HepG2 (cell line): ENCODE results near the gene PTH1R. TPM values are rescaled to one million over a fixed set of nuclear protein-coding genes. Genes with fewer than 3 reads are reported as not detected.
A peak's percentile ranks its signal among the peaks of the same experiment; 100 is the strongest.

Experiments
- ATAC-seq: fragments of 200-7000 bp; cut with Tn5 transposase; 3 replicates; pipeline ENCODE4 v1.9.1; 2020; ENCODE audit warnings: mild to moderate bottlenecking, moderate library complexity
- BruUV-seq: library from RNA; stranded (reverse); fragments of 400-500 nt; replicated peaks from 2 replicates; lab custom pipeline; 2021; lab: Mats Ljungman, UMichigan
- CTCF ChIA-PET: fragments of 300-600 bp; formaldehyde crosslinking; extraction: SDS; loops from one replicate; lab custom pipeline; 2021; ENCODE audit warnings: low total read pairs, inconsistent platforms, low intra/inter-chr PET ratio; lab: Yijun Ruan, JAX
- POLR2A ChIA-PET: fragments of 350-600 bp; sonication (Branson Sonifier 250); formaldehyde crosslinking; loops from one replicate; lab custom pipeline; 2020; ENCODE audit warnings: antibody characterized with exemption, inconsistent platforms; lab: Yijun Ruan, JAX
- DNase-seq: peaks from one replicate; pipeline ENCODE4 v3.0.0-alpha.2; 2015; ENCODE audit warnings: low spot score
- FAIRE-seq: peaks from 3 replicates; lab custom pipeline; 2011; peaks lifted over from hg19 to GRCh38; lab: Jason Lieb, UNC
- H2AFZ ChIP-seq: one replicate; pipeline ENCODE4 v1.6.1; 2011; ENCODE audit warnings: low read length, inconsistent platforms
- H3K27ac ChIP-seq: fragments of 300-600 bp; 3 replicates; pipeline ENCODE4 v1.8.0; 2011; ENCODE audit warnings: mixed run types, mild to moderate bottlenecking, mixed read lengths, low read length, inconsistent platforms; ENCODE audit not compliant: insufficient read depth; ENCODE audit errors: extremely low read length
- H3K27me3 ChIP-seq, 2 experiments: fragments of 200-600 bp in 1 of 2; 2 replicates in 1 of 2; 3 replicates in 1 of 2; pipeline versions ENCODE4 v1.6.0 to v1.8.0; 2011; ENCODE audit warnings: low read length in 2 of 2, mild to moderate bottlenecking in 2 of 2, moderate library complexity in 2 of 2, inconsistent platforms in 1 of 2; ENCODE audit not compliant: insufficient read depth in 2 of 2, control insufficient read depth in 1 of 2
- H3K36me3 ChIP-seq, 2 experiments: fragments of 200-600 bp in 1 of 2; replicated peaks in 1 of 2; 2 replicates in 1 of 2; 3 replicates in 1 of 2; pipeline versions ENCODE4 v1.5.1 to v1.8.0; 2011; ENCODE audit warnings: low read length in 2 of 2, inconsistent platforms in 1 of 2; ENCODE audit not compliant: insufficient read depth in 2 of 2, control insufficient read depth in 1 of 2
- H3K4me1 ChIP-seq: 2 replicates; pipeline ENCODE4 v1.5.1; 2012; ENCODE audit warnings: low read length, inconsistent platforms; ENCODE audit not compliant: insufficient read depth
- H3K4me2 ChIP-seq: 2 replicates; pipeline ENCODE4 v1.6.0; 2011; ENCODE audit warnings: low read depth, low read length, inconsistent platforms
- H3K4me3 ChIP-seq, 3 experiments: fragments of 200-600 bp in 1 of 3; sonication (generic), shearing (Covaris generic) in 1 of 3; replicated peaks in 1 of 3; 2 replicates each; pipeline ENCODE4 v1.5.1; 2011 to 2016; ENCODE audit warnings: low read length in 3 of 3, inconsistent platforms in 2 of 3, low read depth in 2 of 3, mild to moderate bottlenecking in 2 of 3, control low read depth in 1 of 3, mixed read lengths in 1 of 3; ENCODE audit not compliant: insufficient read depth in 1 of 3
- H3K79me2 ChIP-seq: one replicate; pipeline ENCODE4 v1.6.1; 2011; ENCODE audit warnings: low read length, inconsistent platforms; ENCODE audit not compliant: insufficient read depth
- H3K9ac ChIP-seq: 2 replicates; pipeline ENCODE4 v1.6.0; 2011; ENCODE audit warnings: mild to moderate bottlenecking, low read depth, low read length, inconsistent platforms; ENCODE audit not compliant: insufficient read depth
- H3K9me3 ChIP-seq: 2 replicates; pipeline ENCODE4 v1.5.1; 2012; ENCODE audit warnings: mild to moderate bottlenecking, low read length
- H4K20me1 ChIP-seq: 2 replicates; pipeline ENCODE4 v1.6.0; 2011; ENCODE audit warnings: inconsistent platforms, mild to moderate bottlenecking, low read length, moderate library complexity; ENCODE audit not compliant: insufficient read depth
- ATF2 ChIP-seq: sonication (generic); formaldehyde crosslinking; IDR thresholded peaks from 2 replicates; pipeline ENCODE4 v1.4.0; 2020; ENCODE audit warnings: missing genetic modification reagents
- BCLAF1 ChIP-seq: fragments of 450-650 bp; IDR thresholded peaks from 2 replicates; pipeline ENCODE4 v1.6.1; 2017; ENCODE audit warnings: mild to moderate bottlenecking
- E2F1 ChIP-seq: sonication (generic); formaldehyde crosslinking; IDR thresholded peaks from 2 replicates; pipeline ENCODE4 v1.5.0; 2020; ENCODE audit warnings: missing genetic modification reagents
- HNRNPH1 ChIP-seq: fragments of 200-400 bp; formaldehyde crosslinking; optimal IDR thresholded peaks from 2 replicates; pipeline ENCODE3; 2017; ENCODE audit warnings: mild to moderate bottlenecking, low read depth, low read length
- PRPF4 ChIP-seq: fragments of 200-400 bp; formaldehyde crosslinking; IDR thresholded peaks from 2 replicates; pipeline ENCODE4 v1.6.1; 2016; ENCODE audit warnings: low read length, low read depth; ENCODE audit not compliant: poor library complexity, severe bottlenecking
- SP5 ChIP-seq: IDR thresholded peaks from 2 replicates; pipeline ENCODE4 v1.6.1; 2016; ENCODE audit warnings: low read depth, borderline replicate concordance
- STAG1 ChIP-seq: sonication (generic); formaldehyde crosslinking; IDR thresholded peaks from 2 replicates; pipeline ENCODE4 v1.4.0; 2020; ENCODE audit warnings: missing genetic modification reagents
- ZGPAT ChIP-seq: IDR thresholded peaks from 2 replicates; pipeline ENCODE4 v1.6.1; 2016; ENCODE audit warnings: mild to moderate bottlenecking
- ZNF276 ChIP-seq: sonication (generic); formaldehyde crosslinking; IDR thresholded peaks from 2 replicates; pipeline ENCODE4 v1.4.0; 2020; ENCODE audit warnings: mild to moderate bottlenecking, low read depth, missing genetic modification reagents
- ZNF713 ChIP-seq: sonication (generic); formaldehyde crosslinking; IDR thresholded peaks from 2 replicates; pipeline ENCODE4 v1.4.0; 2020; ENCODE audit warnings: mild to moderate bottlenecking, missing genetic modification reagents
- ZNF740 ChIP-seq: sonication (generic); formaldehyde crosslinking; IDR thresholded peaks from 2 replicates; pipeline ENCODE4 v1.4.0; 2020; ENCODE audit warnings: missing genetic modification reagents
- ZSCAN9 ChIP-seq: IDR thresholded peaks from 2 replicates; pipeline ENCODE4 v1.6.1; 2016; ENCODE audit warnings: borderline replicate concordance
- WGBS: methylation state at CpG from one replicate; pipeline ENCODE4 v1.1.6; 2017; ENCODE audit warnings: low lambda C conversion rate; 5-methylcytosine and 5-hydroxymethylcytosine counted together
- in situ Hi-C: cut with HindIII; loops from 2 replicates; pipeline ENCODE4 v1.10.0; 2017; ENCODE audit warnings: low pct_unique_long_range_greater_than_20kb; ENCODE audit not compliant: extremely low pct_ligation_motif_present
- intact Hi-C: fragments of 100-400 bp; cut with micrococcal nuclease; formaldehyde crosslinking; loops from one replicate; pipeline ENCODE4 v1.10.0; 2022; ENCODE audit not compliant: unreplicated experiment
- polyA plus RNA-seq, 8 experiments: library from polyadenylated mRNA; depleted of rRNA in 3 of 8; stranded (reverse) in 7 of 8; unstranded in 1 of 8; fragments of >200 nt; fragmentation: Illumina TruSeq in 4 of 8; extraction: Trizol in 4 of 8; gene quantifications; 2 replicates each; pipeline versions ENCODE4 v1.2.1 to v1.2.3, GENCODE V29; 2011 to 2016; ENCODE audit warnings: low read depth in 4 of 8, missing spikeins in 1 of 8, mixed read lengths in 1 of 8; ENCODE audit not compliant: insufficient read depth in 1 of 8
- total RNA-seq, 5 experiments: library from RNA; depleted of rRNA; stranded (reverse); fragments of >200 nt; fragmentation: Illumina TruSeq; extraction: Trizol; gene quantifications; 2 replicates each; pipeline ENCODE4 v1.2.3, GENCODE V29; 2016; ENCODE audit warnings: low read depth in 1 of 5

PTH1R gene
- total and polyA plus RNA-seq, 2 of the 13 experiments (the other 11 are each of a cell fraction or from before 2014, with no cell fraction given): not detected

GRCh38 chr3:46897829-46898320 is 20.4 kb downstream of the PTH1R start (continued):
- TF ChIP-seq ZNF276 (CRISPR knock-in tag) (no peak), ZSCAN9 (CRISPR knock-in tag) (no peak), SP5 (CRISPR knock-in tag) (no peak), STAG1 (CRISPR knock-in tag) (peak; percentile 44; the same call in 1 of the 2 replicates)

GRCh38 chr3:46898321-46899150 is 21.0 kb downstream of the PTH1R start:
- no peak for FAIRE-seq
- ChIA-PET POLR2A (no interaction called here), CTCF (interaction anchor here (1.1 kb wide), 1 partner anchor 32 kb away, joined by 3 read pairs; no protein-coding TSS in a partner anchor)
- no peak for DNase-seq
- H3K36me3 ChIP-seq: no peaks in the 10 kb centered on the region
- H3K4me2 ChIP-seq: no peak overlapping the region
- no TSS peak for BruUV-seq
- no peak overlapping the region for H3K4me3 ChIP-seq
- intact Hi-C loops: no loop called here
- no peak overlapping the region for H3K9ac ChIP-seq
- H3K27ac ChIP-seq: no peak overlapping the region
- in situ Hi-C loops: no loop called here
- no peak for ATAC-seq
- H4K20me1 ChIP-seq: no peaks in the 10 kb centered on the region
- WGBS: 80% methylated on average over 49 of the region's 71 CpGs
- H3K4me1 ChIP-seq: no peaks in the 10 kb centered on the region
- no peak overlapping the region for H2AFZ ChIP-seq
- no peaks in the 10 kb centered on the region for H3K9me3 ChIP-seq
- peaks cover 6 to 17% of the 10 kb centered on the region in 2 experiments; a peak in 3 of 5 replicates for H3K27me3 ChIP-seq
- H3K79me2 ChIP-seq: no peaks in the 10 kb centered on the region
- no peak for TF ChIP-seq PRPF4
- no peak for TF ChIP-seq E2F1 (CRISPR knock-in tag)
- TF ChIP-seq BCLAF1: no peak
- TF ChIP-seq HNRNPH1: no peak
- TF ChIP-seq ZGPAT (CRISPR knock-in tag): no peak
- no peak for TF ChIP-seq ATF2
- TF ChIP-seq ZNF713: no peak
- no peak for TF ChIP-seq ZNF740 (CRISPR knock-in tag)
